GM18505 (cell line): ENCODE data around the gene NELFA.
"Not testable (repeated sequence)": the region's sequence is repeated elsewhere in the genome, so short reads cannot be mapped to it uniquely, and the experiment has no call there.

Source experiments
- ATAC-seq: cut with Tn5 transposase; IDR thresholded peaks from one replicate; pipeline ENCODE4 v1.9.1; 2021; ENCODE audit not compliant: unreplicated experiment
- POLR2A ChIP-seq: IDR thresholded peaks from 4 replicates; pipeline ENCODE4 v1.6.1; 2011; ENCODE audit warnings: borderline replicate concordance; ENCODE audit not compliant: insufficient read depth, insufficient read length; ENCODE audit errors: extremely low read depth

The NELFA gene

GRCh38 chr4:2024683-2025082, 15.9 kb upstream of the NELFA start:
- no peak for TF ChIP-seq POLR2A
- ATAC-seq = no peak

- ATAC-seq = not testable (repeated sequence)
These were observed 12.7 kb upstream of the NELFA start for GRCh38 chr4:2021358-2022018.

GRCh38 chr4:2015008-2015407, 6.2 kb upstream of the NELFA start:
- ATAC-seq = no peak
- no peak for TF ChIP-seq POLR2A

- no peak for ATAC-seq
These were observed 2.8 kb upstream of the NELFA start for GRCh38 chr4:2011583-2011982.

GRCh38 chr4:2009651-2010233, 968 bp upstream of the NELFA start:
- no peak for ATAC-seq
- TF ChIP-seq POLR2A = no peak

More at GRCh38 chr4:2011583-2011982, 2.8 kb upstream of the NELFA start:
- no peak for TF ChIP-seq POLR2A

- no peak for TF ChIP-seq POLR2A
- ATAC-seq = no peak
These were observed 178 bp downstream of the NELFA start for GRCh38 chr4:2008671-2008920.

GRCh38 chr4:2007804-2008670, 737 bp downstream of the NELFA start:
- no peak for TF ChIP-seq POLR2A
- no peak for ATAC-seq

- no peak for TF ChIP-seq POLR2A
- ATAC-seq = no peak
These were observed 1.7 kb downstream of the NELFA start for GRCh38 chr4:2006956-2007653.

GRCh38 chr4:2006367-2006766, 2.4 kb downstream of the NELFA start:
- no peak for ATAC-seq
- TF ChIP-seq POLR2A = no peak

GRCh38 chr4:2003361-2003760, 5.4 kb downstream of the NELFA start:
- not testable (repeated sequence) for ATAC-seq

GRCh38 chr4:1999308-1999707, 9.5 kb downstream of the NELFA start:
- not testable (repeated sequence) for ATAC-seq

- TF ChIP-seq POLR2A = no peak
- ATAC-seq = no peak
These were observed 10.5 kb downstream of the NELFA start for GRCh38 chr4:1998296-1998695.

GRCh38 chr4:1997712-1998111, 11.1 kb downstream of the NELFA start:
- ATAC-seq = no peak
- TF ChIP-seq POLR2A = no peak
